T-cell (primary cell): ENCODE data around the gene SYNDIG1. TPM values are rescaled to one million over a fixed set of nuclear protein-coding genes. Genes with fewer than 3 reads are reported as not detected.
A peak's percentile ranks its signal among the peaks of the same experiment; 100 is the strongest.

Experiments used
- ATAC-seq, 4 experiments: fragments of 200-7000 bp in 3 of 4; fragments of 150-1000 bp in 1 of 4; cut with Tn5 transposase; replicated peaks in 1 of 4; 1 replicate in 3 of 4; 2 replicates in 1 of 4; pipeline ENCODE4 v1.10.0; 2021; ENCODE audit warnings: moderate library complexity in 3 of 4, mild to moderate bottlenecking in 2 of 4, moderate number of reproducible peaks in 1 of 4
- CTCF ChIA-PET, 2 donors: fragments of 300-600 bp; sonication (Branson Sonifier 250); formaldehyde crosslinking; loops; one replicate each; lab custom pipeline; 2022; ENCODE audit warnings: antibody characterized with exemption in 2 of 2; lab: Charles Lee
- POLR2A ChIA-PET, 2 donors: fragments of 300-600 bp; sonication (Branson Sonifier 250); formaldehyde crosslinking; loops; one replicate each; lab custom pipeline; 2022; ENCODE audit warnings: antibody characterized with exemption in 2 of 2; lab: Charles Lee
- DNase-seq, 35 experiments: peaks; one replicate each; pipeline versions ENCODE4 v3.0.0 to v3.0.0-alpha.2; 2013 to 2023
- H3K27ac ChIP-seq: one replicate; pipeline ENCODE4 v1.5.1; 2013; ENCODE audit warnings: low read length
- H3K27me3 ChIP-seq, 2 experiments: replicated peaks in 1 of 2; 1 replicate in 1 of 2; 2 replicates in 1 of 2; pipeline versions ENCODE4 v1.6.1 to v1.7.0; 2013; ENCODE audit warnings: low read length in 1 of 2, mixed read lengths in 1 of 2; ENCODE audit not compliant: control insufficient read depth in 2 of 2, insufficient read depth in 2 of 2; ENCODE audit errors: extremely low read depth in 1 of 2
- H3K36me3 ChIP-seq, 2 donors: 1 replicate in 1 of 2; 2 replicates in 1 of 2; pipeline versions ENCODE4 v1.6.1 to v1.7.0; 2013; ENCODE audit warnings: low read length in 1 of 2; ENCODE audit not compliant: control insufficient read depth in 2 of 2, insufficient read depth in 1 of 2; ENCODE audit errors: extremely low read depth in 1 of 2
- H3K4me1 ChIP-seq, 2 experiments: 1 replicate in 1 of 2; 2 replicates in 1 of 2; pipeline versions ENCODE4 v1.6.1 to v1.7.0; 2013; ENCODE audit warnings: low read length in 2 of 2, mixed read lengths in 1 of 2; ENCODE audit not compliant: insufficient read depth in 2 of 2, control insufficient read depth in 1 of 2; ENCODE audit errors: extremely low read depth in 1 of 2
- H3K4me3 ChIP-seq, 2 donors: 1 replicate in 1 of 2; 2 replicates in 1 of 2; pipeline versions ENCODE4 v1.5.1 to v1.7.0; 2013; ENCODE audit warnings: mild to moderate bottlenecking in 2 of 2, low read length in 1 of 2, moderate library complexity in 1 of 2; ENCODE audit not compliant: control insufficient read depth in 1 of 2; ENCODE audit errors: extremely low read depth in 1 of 2
- H3K9me3 ChIP-seq: 2 replicates; pipeline ENCODE4 v1.7.0; 2013
- H3K27ac Mint-ChIP-seq, 2 donors: one replicate each; pipeline ENCODE4 v1.8.0; 2020 to 2021; ENCODE audit warnings: mild to moderate bottlenecking in 2 of 2, mixed read lengths in 2 of 2
- H3K27me3 Mint-ChIP-seq, 2 donors: one replicate each; pipeline ENCODE4 v1.8.0; 2021 to 2022; ENCODE audit warnings: mixed read lengths in 2 of 2
- H3K36me3 Mint-ChIP-seq: one replicate; pipeline ENCODE4 v1.8.0; 2021; ENCODE audit warnings: mixed read lengths
- H3K4me1 Mint-ChIP-seq, 3 donors: one replicate each; pipeline ENCODE4 v1.8.0; 2020 to 2022; ENCODE audit warnings: mixed read lengths in 3 of 3, mild to moderate bottlenecking in 1 of 3
- H3K4me3 Mint-ChIP-seq, 3 donors: one replicate each; pipeline ENCODE4 v1.8.0; 2020 to 2022; ENCODE audit warnings: mild to moderate bottlenecking in 3 of 3, mixed read lengths in 3 of 3, moderate library complexity in 3 of 3
- H3K9me3 Mint-ChIP-seq, 3 donors: one replicate each; pipeline ENCODE4 v1.8.0; 2020 to 2022; ENCODE audit warnings: mixed read lengths in 3 of 3
- WGBS: methylation state at CpG from one replicate; pipeline ENCODE4 v1.1.5; 2013; ENCODE audit warnings: missing lambda C conversion rate; ENCODE audit not compliant: insufficient coverage; 5-methylcytosine and 5-hydroxymethylcytosine counted together
- total RNA-seq, 35 experiments: library from RNA in 6 of 35; stranded (reverse) in 6 of 35; fragments of 120-200 nt in 1 of 35; gene quantifications; one replicate each; pipeline versions ENCODE4 v1.2.1 to v1.2.4 and lab custom pipeline; 2013 to 2026

The SYNDIG1 gene
- total RNA-seq, 5 donors from 2014 or later (not counting 1 experiment from before 2014, with no cell fraction given): not detected

- peaks cover 0 to 21% of the 10 kb centered on the region in 2 experiments for H3K27me3 ChIP-seq
- ATAC-seq (no peak), DNase-seq (no peak)
- peaks cover 2 to 7% of the 10 kb centered on the region in 2 experiments for H3K4me1 ChIP-seq
- Mint-ChIP-seq H3K27me3 (peaks cover 4 to 29% of the 10 kb centered on the region in 2 donors), H3K4me1 (no peaks in the 10 kb centered on the region), H3K9me3 (no peaks in the 10 kb centered on the region), H3K4me3 (no peak overlapping the region), H3K27ac (no peak overlapping the region), H3K36me3 (no peaks in the 10 kb centered on the region)
- H3K36me3 ChIP-seq: no peaks in the 10 kb centered on the region
- no peak overlapping the region for H3K27ac ChIP-seq
- no peaks in the 10 kb centered on the region for H3K9me3 ChIP-seq
- no peak overlapping the region for H3K4me3 ChIP-seq
- POLR2A ChIA-PET: no interaction called here
- WGBS: 64% methylated on average over 3 of the region's 3 CpGs
- CTCF ChIA-PET: no interaction called here
Measured at GRCh38 chr20:24465159-24465558, 4.3 kb upstream of the SYNDIG1 start.

- peaks cover 8 to 34% of the 10 kb centered on the region in 2 donors for H3K27me3 Mint-ChIP-seq
- H3K36me3 Mint-ChIP-seq: no peaks in the 10 kb centered on the region
- Histone ChIP-seq H3K27me3 (peaks cover 2 to 27% of the 10 kb centered on the region in 2 experiments), H3K36me3 (no peaks in the 10 kb centered on the region), H3K4me1 (peaks cover 6 to 13% of the 10 kb centered on the region in 2 experiments), H3K4me3 (no peak overlapping the region), H3K27ac (no peak overlapping the region), H3K9me3 (no peaks in the 10 kb centered on the region)
- no peak overlapping the region for H3K4me3 Mint-ChIP-seq
- ChIA-PET POLR2A (no interaction called here), CTCF (no interaction called here)
- H3K27ac Mint-ChIP-seq: no peak overlapping the region
- no peaks in the 10 kb centered on the region for H3K9me3 Mint-ChIP-seq
- peaks cover 3 to 4% (median 4%) of the 10 kb centered on the region in 3 donors for H3K4me1 Mint-ChIP-seq
- 89% methylated on average over 3 of the region's 3 CpGs for WGBS
- no peak for ATAC-seq
- no peak for DNase-seq
Measured at GRCh38 chr20:24465730-24466129, 3.7 kb upstream of the SYNDIG1 start.

GRCh38 chr20:24468401-24469115, 871 bp upstream of the SYNDIG1 start:
- ATAC-seq (no peak), DNase-seq (no peak)
- Histone ChIP-seq H3K27me3 (peaks cover 2 to 30% of the 10 kb centered on the region in 2 experiments), H3K9me3 (no peaks in the 10 kb centered on the region), H3K36me3 (no peaks in the 10 kb centered on the region), H3K4me1 (peaks cover 6 to 18% of the 10 kb centered on the region in 2 experiments), H3K27ac (no peak overlapping the region), H3K4me3 (peak overlapping the region in 1 of 2 donors; percentile 90)
- CTCF ChIA-PET: interaction anchor here in 1 of 2 donors (0.9 kb wide), 1 partner anchor 97 kb away, joined by 4 read pairs; no protein-coding TSS in a partner anchor
- Mint-ChIP-seq H3K36me3 (no peaks in the 10 kb centered on the region), H3K27me3 (peaks cover 28 to 56% of the 10 kb centered on the region in 2 donors), H3K4me3 (peak overlapping the region in 1 of 3 donors; percentile 35), H3K4me1 (peaks cover 8 to 11% (median 9%) of the 10 kb centered on the region in 3 donors), H3K27ac (no peak overlapping the region), H3K9me3 (no peaks in the 10 kb centered on the region)
- POLR2A ChIA-PET: no interaction called here
- WGBS: 57% methylated on average over 18 of the region's 23 CpGs

GRCh38 chr20:24469894-24470745, 691 bp downstream of the SYNDIG1 start:
- CTCF ChIA-PET: no interaction called here
- peaks cover 8 to 11% (median 9%) of the 10 kb centered on the region in 3 donors for H3K4me1 Mint-ChIP-seq

GRCh38 chr20:24470746-24471582, 1.5 kb downstream of the SYNDIG1 start:
- Mint-ChIP-seq H3K4me3 (peak overlapping the region in 2 of 3 donors; percentile 34 to 74), H3K4me1 (peaks cover 8 to 11% (median 9%) of the 10 kb centered on the region in 3 donors), H3K36me3 (no peaks in the 10 kb centered on the region), H3K27ac (no peak overlapping the region), H3K27me3 (peaks cover 35 to 63% of the 10 kb centered on the region in 2 donors), H3K9me3 (no peaks in the 10 kb centered on the region)
- ChIA-PET POLR2A (interaction anchor here in 1 of 2 donors (0.7 kb wide), 1 partner anchor 118 kb away, joined by 6 read pairs; no protein-coding TSS in a partner anchor), CTCF (interaction anchor here in 1 of 2 donors (0.6 kb wide), 1 partner anchor 267 kb away, joined by 4 read pairs; no protein-coding TSS in a partner anchor)
- Histone ChIP-seq H3K9me3 (no peaks in the 10 kb centered on the region), H3K4me3 (peak overlapping the region in 1 of 2 donors; percentile 90), H3K4me1 (peaks cover 6 to 18% of the 10 kb centered on the region in 2 experiments), H3K36me3 (no peaks in the 10 kb centered on the region), H3K27me3 (peaks cover 2 to 27% of the 10 kb centered on the region in 2 experiments), H3K27ac (no peak overlapping the region)
- DNase-seq (no peak), ATAC-seq (no peak)
- 6% methylated on average over 39 of the region's 56 CpGs for WGBS

More at GRCh38 chr20:24469894-24470745, 691 bp downstream of the SYNDIG1 start:
- Mint-ChIP-seq H3K9me3 (no peaks in the 10 kb centered on the region), H3K27me3 (peaks cover 34 to 64% of the 10 kb centered on the region in 2 donors), H3K27ac (no peak overlapping the region), H3K36me3 (no peaks in the 10 kb centered on the region), H3K4me3 (peak overlapping the region; percentile 3 to 74 (median 41))
- peak overlapping the region in 1 of 2 donors; percentile 90 for H3K4me3 ChIP-seq
- no peaks in the 10 kb centered on the region for H3K36me3 ChIP-seq
- ATAC-seq: no peak
- peaks cover 2 to 27% of the 10 kb centered on the region in 2 experiments for H3K27me3 ChIP-seq
- POLR2A ChIA-PET: no interaction called here
- no peak overlapping the region for H3K27ac ChIP-seq
- peaks cover 6 to 18% of the 10 kb centered on the region in 2 experiments for H3K4me1 ChIP-seq
- DNase-seq: no peak
- H3K9me3 ChIP-seq: no peaks in the 10 kb centered on the region
- 4% methylated on average over 62 of the region's 62 CpGs for WGBS
